ENCODE measurements around the gene ATP5PB.
A peak's percentile ranks its signal among the peaks of the same experiment; 100 is the strongest.

Gene ATP5PB

DNA sequence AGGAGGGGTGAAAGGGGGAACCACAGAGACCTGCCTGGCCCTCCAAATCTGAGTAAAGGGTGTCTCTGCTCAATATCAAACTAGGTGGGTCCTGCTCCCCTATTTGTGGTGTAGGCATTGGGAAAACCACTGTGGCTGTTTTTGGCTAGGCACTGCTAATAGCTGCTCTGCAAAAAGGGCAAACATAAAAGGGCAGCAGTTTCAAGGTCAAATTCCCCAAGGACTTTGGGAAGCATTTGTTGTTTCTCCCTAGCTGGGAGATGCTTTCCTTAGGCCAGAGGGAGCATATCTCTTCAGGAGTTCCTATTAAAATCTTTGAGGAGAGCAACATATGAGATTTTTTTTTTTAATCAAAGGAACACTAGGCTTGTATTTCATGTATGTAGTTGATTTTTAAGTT is 26.9 kb downstream of the ATP5PB start:
- DNase-seq, result no peak

DNA sequence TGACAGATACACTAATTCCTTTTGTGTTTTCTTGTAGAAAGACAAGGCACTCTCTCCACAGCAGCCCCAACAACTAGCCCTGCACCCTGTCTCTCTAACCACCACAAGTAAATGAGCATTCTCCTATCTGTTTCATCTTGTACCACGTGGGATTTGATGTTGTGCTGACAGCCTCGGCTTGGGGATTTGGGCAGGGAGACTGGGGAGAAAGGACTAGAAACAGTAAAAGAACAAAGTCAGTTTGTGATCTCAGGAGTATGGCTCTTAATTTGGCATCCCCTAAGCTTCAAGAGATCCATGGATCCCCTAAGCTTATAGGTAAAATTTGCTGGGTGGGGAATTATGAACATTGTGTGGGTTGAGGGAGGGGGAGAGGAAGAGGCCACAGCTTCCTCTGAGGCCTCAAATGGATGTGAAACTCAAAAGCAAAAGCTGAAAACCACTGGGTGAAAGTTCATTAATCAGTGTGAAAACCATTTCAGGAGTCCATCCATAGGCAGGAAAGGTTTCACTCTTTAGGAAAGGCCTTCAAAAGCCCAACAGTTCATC is 27.6 kb downstream of the ATP5PB start:
- DNase-seq, result no peak

DNA sequence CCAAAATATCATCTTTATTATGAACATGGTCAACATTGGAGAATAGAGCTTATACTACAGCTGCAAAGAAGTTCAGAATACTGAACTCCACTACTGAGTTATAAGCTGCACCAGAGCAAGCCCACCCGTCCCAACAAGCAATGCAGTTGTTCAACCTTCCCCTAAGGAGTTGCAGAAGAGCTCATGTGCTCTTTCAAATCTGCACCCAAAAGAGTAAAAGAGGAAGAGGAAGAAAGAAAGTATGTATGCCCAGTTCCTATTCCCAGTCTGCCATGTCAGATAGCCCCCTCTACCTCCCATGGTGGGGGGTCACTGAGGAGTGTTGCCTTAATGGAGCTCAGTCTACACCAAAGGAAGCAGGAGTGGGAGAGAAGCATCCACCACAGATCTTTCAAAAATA is 31.4 kb downstream of the ATP5PB start:
- no peak for DNase-seq

DNA sequence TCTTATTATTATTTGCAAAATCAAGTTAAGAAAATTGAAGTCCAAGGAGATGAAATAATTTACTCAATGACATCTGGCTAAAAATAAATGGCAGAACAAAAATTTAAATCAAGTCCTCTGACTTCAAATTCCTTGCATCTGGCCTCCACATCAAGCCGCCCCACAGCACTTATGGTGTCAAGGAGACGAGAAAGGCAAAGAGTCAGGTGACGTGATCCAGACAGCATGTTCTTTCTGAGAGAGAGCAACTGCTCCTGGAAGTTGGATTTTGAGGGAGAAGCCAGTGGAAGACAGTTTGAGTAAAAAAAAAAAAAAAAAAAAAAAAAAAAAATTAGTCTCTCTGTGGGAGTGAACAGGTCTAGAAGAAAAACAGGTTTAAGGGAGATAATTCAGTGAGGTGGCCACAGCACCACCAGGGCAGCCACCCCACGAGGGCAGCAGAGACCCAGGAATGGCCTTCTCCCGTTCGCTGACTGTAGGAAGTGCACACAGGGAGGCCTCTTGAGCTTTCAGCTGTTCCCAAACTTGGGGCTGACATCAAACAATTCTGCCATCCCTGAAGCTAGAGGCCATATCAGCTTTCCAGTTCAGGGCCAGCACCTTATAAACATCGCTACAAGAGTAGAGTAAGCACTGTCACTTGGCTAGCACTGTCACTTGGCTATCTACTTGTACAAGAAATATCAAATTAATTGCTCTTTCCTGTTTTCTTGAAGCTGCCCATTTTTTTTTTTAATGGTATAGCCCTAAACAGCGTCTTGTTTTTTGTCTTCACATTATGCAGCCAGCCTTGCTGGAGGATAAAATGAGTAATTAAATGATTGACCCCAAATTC is 32.3 kb downstream of the ATP5PB start:
- peak; percentile 15 for DNase-seq

DNA sequence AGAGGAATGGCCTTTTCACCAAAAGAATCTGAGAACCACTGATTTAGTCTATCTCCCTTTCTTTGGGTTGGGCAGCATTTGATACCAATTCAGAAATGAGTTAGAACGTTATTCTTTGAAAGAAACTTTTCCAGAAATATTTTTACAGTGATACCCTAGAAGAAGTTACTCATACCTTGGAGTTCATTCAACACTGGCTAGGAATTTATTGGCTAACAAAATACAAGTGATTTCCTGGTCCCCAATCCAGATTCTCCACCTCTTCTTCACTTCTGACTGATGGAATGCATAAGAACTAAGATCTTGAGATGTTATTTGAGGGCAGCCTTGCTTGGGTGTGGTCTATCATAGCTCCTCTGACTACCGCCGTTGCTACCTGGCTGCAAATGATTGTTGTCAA is 33.9 kb downstream of the ATP5PB start:
- no peak for DNase-seq

DNA sequence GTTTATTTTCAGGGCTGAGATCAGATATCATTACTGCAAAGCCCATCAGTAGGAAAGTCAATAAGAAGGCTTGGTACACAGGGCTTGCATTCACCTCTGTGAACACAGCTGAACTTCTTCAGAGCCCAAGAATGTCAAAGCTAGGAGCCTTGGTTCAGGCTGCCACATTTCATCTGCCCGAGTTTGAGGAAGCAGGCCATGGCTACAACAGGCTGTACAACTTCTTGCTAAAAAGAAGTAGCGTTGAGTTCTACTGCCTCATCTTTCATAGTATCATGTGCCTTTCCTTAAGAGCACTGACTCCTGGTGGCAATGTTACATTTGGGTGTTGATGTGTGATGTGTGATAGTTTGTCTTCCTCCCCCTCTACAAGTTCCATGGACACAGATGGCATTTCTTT is 34.6 kb downstream of the ATP5PB start:
- DNase-seq, result no peak

DNA sequence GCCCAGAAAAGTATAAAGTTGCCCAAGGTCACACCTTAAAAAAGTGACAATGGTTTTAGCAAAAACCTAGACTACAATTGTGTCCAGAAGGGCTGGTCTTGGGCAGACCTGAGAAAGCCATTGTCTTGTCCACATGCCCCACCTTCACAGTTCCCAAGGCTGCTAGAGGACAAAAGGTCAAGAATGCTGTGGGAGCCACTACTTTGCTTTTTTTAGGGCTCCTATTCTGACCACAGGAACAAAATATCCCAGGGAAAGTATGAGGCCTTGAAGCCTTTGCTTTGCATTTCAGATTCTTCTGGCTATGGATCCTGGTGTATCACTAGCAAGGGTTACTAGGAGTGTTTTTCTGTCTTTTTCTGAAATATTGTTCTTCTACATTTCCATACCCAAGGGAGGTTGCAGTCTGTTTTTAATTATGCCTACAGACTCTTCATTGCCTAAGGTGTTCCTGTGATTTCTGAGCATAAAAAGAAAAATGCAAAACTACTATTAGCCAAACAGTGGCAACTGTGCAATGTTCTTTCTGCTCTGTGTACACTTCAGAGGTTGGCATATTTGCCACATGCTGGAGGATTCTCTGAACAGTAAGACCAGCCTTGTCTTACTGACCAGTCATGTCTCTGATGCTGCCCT is 35.2 kb downstream of the ATP5PB start:
- DNase-seq, result no peak

DNA sequence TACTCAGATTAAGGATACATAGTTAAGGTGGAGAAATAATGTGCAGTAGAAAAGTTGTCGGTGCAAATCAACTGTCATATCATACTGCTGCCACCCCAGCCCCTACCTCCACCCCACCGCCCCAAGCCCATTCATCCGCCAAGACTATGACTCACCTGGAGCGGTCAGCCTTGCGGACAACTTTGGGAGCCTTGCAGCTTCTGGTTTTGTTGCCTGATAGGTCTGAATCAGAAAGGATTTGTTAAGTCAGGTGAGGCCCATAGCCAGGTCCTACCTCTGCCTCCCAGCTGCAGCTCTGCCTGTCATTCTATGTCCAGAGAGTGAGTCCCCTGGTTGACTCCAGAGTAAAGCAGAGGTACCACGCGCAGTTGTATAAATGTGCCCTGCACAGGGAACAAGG is 37.2 kb downstream of the ATP5PB start:
- DNase-seq, result no peak

DNA sequence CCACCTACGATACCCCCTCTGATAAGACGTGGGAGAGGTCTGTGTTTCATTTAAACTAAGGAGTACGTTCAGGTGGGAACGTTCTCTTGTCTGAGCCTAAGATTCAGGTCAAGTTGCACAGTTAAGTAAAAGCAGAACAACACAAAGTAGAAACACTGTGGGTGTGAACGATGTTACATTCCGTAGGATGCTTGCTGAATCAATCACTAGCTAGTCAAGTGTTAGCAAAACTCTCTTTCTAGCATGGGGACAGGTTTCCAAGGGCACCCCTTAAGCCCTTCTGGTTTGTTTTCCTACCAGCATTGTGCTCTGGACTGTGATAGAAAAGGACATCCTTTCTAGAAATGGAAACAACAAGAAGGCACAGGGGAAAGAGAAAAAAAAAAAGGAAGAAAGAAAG is 37.9 kb downstream of the ATP5PB start:
- DNase-seq, result no peak

DNA sequence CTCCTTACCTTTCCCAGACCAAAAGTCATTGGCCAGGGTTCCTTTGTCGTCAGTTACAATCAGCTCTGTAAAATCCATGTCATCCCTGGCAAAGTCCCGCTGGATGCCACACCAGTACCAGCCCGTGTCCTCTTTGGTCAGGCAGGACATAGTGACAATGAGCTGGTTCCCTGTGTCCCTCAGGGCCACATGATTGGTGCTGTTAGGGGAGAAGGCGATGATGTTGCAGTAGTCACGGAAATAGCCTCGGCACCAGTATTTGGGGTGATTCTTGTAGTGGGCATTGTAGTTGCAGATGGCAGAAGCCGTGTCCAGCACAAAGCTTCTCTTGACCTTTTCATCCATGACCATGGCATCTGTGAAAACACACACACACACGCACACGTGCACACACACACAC is 39.4 kb downstream of the ATP5PB start:
- no peak for DNase-seq

DNA sequence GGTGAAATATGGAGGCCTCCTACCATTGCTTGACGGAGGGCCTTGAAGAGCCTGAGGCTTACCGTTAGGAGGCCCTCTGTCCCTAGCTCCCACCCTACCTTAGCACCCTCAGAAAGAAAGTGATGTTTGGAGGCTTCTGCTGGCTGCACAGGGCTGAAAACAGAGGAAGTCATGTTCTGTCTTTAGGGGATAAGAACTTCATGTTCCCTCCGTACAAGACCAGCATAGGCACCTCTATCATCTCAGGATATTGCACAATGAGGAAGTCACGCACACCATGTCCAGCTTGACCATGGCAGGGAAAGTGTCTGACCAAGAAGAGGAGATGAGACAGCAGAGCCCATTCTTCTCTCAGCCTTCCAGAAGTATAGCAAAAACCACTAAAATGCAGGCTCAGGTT is 40.3 kb downstream of the ATP5PB start:
- no peak for DNase-seq

DNA sequence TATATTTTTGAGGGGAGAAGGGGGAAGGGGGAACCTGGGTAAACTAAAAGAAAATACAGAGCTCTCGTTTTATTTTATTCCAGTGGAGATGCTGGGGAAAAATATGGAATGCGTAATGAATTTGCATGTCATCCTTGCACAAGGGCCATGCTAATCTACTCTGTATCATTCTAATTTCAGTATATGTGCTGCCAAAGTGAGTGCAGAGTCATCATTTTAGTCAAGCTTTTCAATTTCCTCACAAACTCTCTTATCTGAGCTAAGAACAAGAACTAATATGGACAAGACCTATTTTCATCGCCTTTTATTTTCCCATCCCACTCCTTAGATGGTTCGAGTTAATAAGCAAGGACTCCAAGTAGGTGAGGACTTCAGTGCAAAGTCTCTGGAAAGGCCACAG is 41.0 kb downstream of the ATP5PB start:
- no peak for DNase-seq

DNA sequence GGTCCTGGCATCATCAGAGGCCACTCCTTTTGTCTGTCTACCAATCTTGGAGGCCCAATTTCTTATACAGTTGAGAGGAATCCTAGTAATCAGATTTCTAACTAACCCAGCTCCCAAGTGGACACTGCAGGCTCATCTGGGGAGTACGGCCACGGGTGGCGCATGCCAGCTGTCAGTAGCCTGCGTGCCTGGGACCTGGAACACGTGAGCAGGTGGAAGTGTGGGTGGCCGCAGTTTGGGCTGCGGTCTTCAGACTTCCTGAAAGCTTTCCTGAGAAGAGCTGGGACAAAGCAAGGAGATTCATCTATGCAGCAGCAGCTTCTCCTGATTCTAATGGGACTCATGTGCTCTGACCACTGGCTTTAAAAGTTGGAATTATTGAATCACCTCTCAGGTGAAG is 41.8 kb downstream of the ATP5PB start:
- DNase-seq, result no peak

DNA sequence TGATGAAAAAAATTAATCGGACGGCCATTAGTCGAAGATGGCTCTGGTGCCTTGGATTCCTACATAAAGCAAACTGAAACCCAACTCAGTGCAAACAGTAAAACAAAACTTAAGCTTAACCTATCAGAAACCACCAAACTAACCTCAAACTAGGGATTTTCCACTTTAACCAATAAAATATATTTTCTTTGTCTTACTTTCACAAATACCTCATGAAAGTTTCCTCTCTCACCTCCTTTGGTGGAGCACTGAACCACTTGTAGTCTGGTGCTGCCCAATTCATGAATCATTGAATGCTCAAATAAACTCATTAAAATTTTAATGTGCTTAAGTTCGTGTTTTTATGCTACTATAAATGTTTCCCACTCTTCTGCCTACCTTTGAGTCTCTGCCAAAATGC is 47.1 kb downstream of the ATP5PB start:
- no peak for DNase-seq

DNA sequence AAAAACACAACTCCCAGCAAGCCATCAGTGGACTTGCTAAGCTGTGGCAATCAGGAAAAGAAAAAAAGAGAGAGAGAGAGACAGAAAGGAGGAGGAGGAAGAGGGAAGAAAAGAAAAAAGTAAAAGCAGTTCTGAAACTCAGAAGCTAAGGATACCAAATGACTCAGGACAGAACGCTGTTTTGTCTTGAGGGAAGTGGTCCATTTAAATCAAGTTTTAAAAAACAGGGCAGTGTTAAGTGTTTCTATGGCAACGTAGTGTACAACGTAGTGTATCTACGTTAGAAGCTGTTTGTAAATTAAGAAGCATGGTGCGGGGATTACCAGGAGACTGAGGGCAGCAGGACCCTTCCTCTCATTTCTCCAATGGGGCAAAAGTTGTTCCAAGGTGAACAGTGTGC is 48.3 kb downstream of the ATP5PB start:
- no peak for DNase-seq

DNA sequence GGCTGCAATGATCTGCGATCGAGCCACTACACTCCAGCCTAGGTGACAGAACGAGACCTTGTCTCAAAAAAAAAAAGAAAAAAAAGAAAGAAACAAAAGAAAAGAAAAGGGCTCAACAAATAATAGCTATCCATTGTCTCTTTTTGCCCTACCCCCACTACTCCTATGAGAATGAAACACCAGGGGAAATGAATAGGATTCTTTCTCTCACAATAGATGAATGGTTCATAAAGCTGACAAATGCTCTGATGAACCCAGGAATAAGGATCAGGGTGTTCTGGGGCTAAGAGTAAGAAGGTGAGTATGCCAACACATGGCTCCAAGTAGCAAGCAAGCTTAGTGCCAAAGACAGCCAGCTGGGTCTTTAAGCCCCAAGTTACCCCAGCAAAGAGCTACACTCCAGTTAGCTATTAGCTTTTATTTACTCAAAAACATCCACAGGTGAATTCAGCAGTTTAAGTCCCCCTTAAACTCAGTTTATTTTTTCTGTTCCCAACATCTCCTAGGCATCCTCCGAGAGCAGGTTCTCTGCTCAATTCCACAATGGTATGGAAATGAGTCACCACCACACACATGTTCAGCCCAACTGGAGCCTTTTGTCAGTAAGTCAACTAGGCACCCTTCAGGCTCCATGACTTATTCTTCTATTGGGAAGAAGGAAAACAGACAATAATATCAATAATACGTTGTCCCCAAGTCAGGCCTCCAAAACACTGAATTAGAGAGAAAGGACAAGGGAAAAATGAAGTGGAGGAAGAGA is 49.9 kb downstream of the ATP5PB start:
- DNase-seq, result no peak

DNA sequence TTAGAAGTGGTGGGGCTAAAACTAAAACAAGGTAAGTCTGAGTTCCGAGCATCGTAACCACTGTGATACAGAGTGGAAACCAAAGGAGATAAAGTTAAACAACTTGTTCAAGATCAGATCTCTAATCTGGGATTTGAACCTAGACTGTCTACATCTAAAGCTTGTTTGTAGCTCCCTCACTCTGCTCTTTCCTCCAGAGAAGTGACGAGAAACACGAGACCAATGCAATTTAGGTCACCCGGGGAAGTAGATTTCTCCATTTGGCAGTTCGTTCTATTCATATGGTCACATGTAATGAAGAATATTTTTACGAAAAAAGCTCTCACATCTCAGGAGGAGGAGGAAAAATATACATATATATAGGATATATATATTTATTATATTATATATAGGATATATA is 52.4 kb downstream of the ATP5PB start:
- DNase-seq, result no peak

DNA sequence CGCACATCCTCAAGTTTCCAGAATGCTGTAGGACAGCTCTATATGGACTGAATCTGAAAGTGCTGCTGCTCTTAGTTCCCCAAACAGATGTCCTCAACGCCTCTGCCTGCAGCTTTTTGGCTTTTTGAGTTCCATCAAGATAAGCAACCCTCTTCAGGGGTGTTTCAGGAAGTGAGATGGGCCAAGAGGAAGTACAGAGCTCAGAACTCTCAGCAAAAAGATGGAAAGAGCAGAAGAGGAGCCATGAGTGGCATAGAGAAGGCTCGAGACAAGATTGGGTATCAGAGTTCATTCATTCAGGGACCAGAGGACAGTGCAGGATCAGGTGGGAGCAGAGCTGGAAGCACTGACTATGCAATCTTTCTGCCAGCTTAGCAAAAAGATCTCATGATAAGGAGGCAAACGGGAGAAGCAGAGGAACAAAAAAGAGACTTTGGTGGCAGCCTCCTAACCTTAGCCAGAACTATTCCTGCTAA is 54.4 kb downstream of the ATP5PB start, which contains the start of the genes ADORA3 and TMIGD3:
Gene ADORA3 (minus strand): TSS at position 49 of the 476 bp plus-strand sequence. CDS start 279 bp downstream, outside the sequence.
Gene TMIGD3 (minus strand): TSS at position 49 of the 476 bp plus-strand sequence. CDS start 279 bp downstream, outside the sequence.
- DNase-seq, result no peak

DNA sequence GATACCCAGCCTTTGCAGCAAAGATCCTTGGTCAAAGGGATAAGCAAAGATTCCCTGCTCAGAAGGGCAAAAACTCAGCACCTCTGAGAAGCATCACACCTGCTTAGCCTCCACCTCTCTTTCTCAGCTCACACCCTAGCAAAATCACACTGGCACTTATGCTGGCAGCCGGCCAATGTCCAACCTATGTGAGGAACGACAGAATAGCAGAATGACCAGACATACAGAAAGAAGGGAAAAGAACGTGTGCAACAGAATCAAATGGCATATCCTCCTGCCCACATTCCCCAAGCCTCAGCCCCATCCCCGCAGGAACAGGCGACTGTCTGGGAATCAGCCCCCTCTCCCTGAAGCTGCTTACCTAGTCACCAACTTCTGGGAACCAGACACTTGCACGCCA is 54.8 kb downstream of the ATP5PB start:
- no peak for DNase-seq

DNA sequence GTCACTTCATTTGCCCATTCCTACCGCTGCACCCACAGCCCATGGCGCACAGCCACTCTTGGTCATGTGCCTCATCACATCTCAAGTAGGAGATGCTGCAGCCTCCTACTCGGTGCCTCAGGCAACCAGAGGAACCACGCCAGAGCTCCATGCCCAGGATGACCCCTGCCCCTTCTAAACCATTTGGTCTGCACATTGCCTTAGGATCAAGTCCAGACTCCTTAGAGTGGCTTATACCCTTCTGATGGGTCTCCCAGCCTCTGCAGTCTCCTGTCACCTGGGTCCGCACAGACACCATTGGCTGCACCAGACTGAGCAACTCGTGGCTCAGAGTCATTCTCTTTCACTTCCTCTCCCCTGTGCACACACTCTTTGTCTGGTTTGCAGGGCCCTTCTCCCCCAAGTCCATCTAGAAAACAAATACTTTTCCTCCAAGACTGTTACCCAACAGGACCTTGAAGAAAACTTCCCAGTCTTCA is 56.4 kb downstream of the ATP5PB start:
- DNase-seq, result no peak

DNA sequence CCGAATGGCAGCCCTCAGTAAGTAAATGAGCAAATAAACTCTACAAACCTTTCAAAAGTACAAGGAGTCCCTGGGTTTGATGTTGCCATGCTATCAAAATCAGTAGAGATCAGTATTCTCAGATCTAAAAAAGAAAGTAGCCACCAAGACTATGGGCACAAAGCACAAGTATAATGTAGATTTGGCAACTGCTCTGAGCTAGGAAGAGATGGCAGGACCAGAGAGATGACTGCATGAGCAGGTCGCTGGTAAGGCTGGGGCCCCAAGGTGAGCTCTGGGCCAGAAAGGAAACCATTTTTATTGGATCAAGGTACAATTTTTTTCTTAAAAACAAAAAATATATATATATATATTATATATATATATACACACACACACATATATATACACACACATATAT is 57.3 kb downstream of the ATP5PB start:
- DNase-seq, result no peak

DNA sequence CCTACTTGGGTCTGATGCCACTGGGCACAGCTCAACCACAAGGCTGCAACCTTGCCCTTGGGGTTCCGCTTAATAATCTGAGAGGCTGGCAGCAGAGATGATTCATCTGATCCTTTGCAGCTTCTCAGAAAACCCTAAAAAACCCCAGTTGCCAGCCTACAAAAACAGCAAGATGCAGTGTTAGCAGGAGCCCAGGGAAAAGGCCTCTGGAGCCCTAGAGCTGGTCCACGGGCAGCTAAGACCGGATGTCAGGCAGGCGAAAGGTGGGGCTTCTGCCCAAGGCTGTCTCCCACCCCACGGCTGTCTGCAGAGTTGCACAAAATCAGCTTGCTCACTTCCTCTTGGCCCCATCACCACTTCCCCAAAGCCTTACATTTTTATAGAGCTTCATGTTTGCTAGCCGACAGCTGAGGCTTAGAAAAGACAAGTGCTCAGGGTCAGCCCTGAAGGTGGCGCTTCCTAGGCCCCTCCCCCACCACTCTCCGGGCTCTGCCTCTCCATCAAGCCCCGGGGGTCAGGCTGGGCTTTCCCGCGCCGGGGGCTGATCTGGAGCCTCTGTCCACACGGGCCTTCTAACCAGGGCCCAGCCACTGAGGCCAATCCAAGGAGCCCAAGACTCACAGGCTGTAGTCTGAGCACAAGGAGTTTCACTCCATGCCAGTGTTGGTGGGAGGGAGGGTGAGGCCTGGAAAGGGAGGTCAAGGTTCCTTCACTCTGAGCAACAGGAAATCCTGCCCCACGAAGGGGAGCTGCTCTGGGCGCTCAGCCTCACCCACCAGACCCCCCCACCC is 58.3 kb downstream of the ATP5PB start:
- DNase-seq, result peak; percentile 45

All from NCI-H774 (cell line).